Activated CD8-positive, alpha-beta memory T cell treated with anti-CD3 and anti-CD28 coated beads for 48 hours (primary cell): ENCODE results near the gene ACSS2.

Experiments
- DNase-seq, 3 experiments: peaks; one replicate each; pipeline ENCODE4 v3.0.0-alpha.2; 2020; ENCODE audit warnings: low read depth in 2 of 3, low spot score in 2 of 3

ACSS2 gene

GRCh38 chr20:34971561-34972235 lies 95.3 kb downstream of the ACSS2 start:
- no peak for DNase-seq

- no peak for DNase-seq
These were observed 97.8 kb downstream of the ACSS2 start for GRCh38 chr20:34974246-34974645.

- no peak for DNase-seq
These were observed 99.9 kb downstream of the ACSS2 start for GRCh38 chr20:34976286-34976685.
